Stimulated activated CD4-positive, alpha-beta T cell treated with anti-CD3 and anti-CD28 coated beads, Interleukin-15, amount 100 ng/mL, for 1 hour (primary cell): Measurements from ENCODE around the gene CDH22.
A peak's percentile ranks its signal among the peaks of the same experiment; 100 is the strongest.

Experiments used
- DNase-seq, 2 donors: peaks; one replicate each; pipeline ENCODE4 v3.0.0-alpha.2; 2020; ENCODE audit warnings: low read depth in 1 of 2, low spot score in 1 of 2

Gene CDH22

DNA sequence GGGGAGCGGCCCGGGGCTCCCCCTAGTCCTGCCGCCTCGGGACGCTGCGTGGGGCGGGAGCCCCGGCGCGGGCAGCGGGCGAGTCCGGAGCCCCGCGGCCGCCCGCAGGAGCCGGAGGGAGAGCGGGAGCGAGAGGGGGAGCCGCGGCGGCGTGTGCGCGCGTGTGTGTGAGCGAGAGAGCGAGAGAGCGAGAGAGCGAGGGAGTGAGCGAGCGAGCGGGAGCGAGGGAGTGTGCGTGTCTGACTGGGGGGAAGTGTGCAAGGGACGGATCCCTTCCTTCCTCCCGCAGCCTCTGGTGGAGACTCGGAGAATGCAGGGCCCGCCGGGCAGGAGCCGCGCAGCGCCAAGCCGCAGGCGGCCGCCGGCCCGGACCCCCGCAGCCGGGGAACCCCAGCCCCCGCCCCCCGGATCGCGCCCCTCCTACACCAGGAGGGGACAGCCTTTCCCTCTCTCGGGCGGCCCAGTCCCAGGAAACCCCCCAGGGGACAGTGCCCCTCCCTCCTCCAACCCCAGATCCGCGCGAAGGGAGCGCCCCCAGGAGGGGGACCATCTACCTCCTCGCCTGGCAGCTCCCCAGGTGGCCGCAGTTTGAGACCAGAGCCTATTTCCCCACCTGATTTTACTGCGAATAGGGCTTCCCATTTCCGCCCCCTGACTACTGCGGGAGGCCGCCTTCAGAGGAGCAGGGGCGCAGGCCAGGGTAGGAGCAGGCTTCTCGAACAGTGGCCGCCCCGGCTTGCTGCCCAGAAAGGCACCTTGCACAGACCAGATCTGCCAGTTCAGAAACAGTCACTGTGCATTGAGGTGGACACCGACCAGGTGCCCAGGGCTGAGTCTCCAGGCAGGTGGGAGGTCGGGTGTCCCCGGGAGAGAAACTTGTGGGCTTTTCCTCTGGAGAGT is at the start of gene CDH22:
CDH22 (minus strand) TSS at position 241 of the 900 bp plus-strand sequence. CDS start 57,204 bp downstream, outside the sequence.
- no peak for DNase-seq

- DNase-seq, result no peak
Observed at GRCh38 chr20:46357030-46357514, 48.8 kb upstream of the CDH22 start.

DNA sequence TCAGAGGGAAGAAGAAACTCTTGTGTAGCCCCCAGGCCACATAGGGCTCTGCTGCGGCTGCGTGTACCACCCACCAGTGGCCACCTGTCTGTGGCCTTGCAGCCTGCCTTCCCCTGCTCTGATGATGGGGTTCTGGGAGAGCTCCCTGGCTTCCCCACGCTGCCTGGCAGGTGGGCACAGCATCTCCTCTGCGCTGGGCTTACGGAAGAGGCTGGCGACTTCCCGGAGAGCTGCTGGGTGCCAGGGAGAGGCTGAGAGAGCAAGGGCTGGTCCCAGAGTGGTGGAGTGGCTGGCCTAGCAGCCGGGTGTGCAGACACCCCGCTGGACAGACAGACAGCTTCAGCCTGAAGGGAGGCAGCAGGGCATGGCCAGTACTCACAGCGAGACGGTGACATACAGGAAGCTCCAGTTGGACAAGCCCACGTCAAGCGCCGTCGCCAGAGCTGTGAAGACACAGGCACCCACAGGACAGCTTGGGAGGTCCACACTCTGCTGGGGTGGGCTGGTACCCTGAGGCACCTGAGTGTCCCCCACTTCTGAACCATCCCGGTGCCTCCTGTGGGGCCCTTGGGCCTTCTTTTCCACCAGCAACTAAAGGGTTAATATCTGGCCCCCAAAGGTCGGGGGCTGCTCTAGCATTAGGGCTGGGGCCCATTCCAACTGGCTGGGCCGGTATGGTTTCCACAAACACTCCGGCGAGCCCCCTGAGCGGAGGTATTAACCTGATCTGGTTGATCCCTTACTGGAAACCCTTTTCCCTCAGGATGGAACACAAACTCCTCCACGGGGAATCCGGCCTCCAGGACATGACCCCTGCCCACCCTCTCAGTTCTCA is 48.1 kb upstream of the CDH22 start:
- DNase-seq, result no peak

GRCh38 chr20:46355778-46356177 is 47.5 kb upstream of the CDH22 start:
- no peak for DNase-seq

DNA sequence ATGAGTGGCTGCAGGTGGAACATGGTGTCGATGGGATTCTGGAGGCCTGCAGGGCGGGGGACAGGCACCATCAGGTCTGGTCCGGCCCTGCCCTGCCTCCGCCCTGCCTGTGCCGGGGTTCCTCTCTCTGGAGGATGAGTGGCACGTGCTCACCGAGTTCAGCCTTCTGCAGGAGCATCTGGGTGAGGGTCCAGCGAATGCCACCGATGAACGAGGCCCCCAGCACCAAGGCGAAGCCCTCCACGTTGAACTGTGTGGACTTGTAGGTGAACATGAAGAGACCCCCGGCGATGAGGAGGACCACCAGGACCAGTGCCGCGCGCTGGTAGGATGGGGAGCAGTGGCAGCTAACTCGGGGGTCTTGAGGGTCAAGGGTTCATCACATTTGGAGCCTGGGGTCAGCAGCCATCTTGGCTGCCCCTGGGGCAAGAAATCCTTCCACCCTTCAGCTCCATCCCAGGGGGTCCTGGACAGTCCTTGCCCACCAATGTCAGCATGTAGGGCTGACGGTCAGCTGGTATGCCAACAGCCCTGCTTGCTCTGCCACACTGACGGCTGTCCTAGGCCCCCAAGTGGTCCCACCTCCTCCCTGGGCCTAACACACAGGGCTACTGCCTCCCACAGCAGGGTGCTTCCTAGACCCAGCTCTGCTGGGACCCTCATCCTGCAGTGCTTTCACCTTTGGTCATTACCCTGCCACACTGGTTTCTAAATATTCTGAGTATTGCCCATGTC is 46.8 kb upstream of the CDH22 start:
- DNase-seq, result no peak

DNA sequence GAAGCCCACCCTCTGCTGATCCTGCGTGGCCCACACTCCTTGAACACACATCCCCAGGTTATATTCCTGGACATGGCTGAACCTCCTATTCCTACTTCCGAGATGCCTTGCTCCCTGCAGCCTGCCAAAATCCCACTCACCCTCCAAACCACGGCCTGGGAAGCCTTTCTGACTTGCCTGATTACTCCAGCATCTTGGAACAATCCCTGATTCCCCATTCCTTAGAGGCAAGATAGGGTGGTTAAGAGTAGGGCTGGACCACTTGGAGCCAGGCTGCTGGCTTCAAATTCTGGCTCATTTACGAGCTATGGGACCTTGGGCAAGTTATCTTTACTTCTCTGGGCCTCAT is 45.9 kb upstream of the CDH22 start:
- DNase-seq, result no peak

DNA sequence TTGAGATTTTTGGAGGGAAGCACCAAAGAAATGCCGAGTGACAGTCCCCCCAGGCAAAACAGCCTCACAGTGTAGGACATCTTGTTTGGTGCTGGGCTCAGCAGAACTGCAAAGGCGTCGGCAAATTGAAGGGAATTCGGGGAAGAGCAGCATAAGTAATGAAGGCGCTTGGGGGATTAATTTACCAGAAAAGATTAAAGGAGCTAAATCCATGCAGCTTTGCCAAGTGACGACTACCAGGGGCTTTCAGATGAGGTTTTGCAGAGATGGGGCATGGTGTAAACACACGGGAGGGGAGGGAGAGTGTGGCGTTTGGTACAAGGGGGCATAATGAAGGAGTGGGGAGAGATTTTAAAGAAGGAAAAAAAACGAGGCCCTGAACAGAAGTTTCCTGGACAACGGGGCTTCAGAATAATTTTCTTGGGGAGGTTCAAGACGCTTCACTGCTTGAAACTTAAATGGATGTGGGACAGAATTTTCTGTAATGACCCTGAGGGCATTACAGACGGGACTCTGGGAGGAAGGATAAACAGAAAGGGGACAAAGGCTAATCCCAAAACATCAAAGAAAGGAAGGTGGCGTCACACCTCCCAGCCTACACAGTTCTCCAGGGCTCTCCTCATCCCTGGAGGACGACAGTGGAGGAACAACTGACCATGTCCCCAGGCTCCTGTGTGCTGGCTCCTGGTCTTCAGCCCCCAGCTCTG is 45.4 kb upstream of the CDH22 start:
- no peak for DNase-seq

DNA sequence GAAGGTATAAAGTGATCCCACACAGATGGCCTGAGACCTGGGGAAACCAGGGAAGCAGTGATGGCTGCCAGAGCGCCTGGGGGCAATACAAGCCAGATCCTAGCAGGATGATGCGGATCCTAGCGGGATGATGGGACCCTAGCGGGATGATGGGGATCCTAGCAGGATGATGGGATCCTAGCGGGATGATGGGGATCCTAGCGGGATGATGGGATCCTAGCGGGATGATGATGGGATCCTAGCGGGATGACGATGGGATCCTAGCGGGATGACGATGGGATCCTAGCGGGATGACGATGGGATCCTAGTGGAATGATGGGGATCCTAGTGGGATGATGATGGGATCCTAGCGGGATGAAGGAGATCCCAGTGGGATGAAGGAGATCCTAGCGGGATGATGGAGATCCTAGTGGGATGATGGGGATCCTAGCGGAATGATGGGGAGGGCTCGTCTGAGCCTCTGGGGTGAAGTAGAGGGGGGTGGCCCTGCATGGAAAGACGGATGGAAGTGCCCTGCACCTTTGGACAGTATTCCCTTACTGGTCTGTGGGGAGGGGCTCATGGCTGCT is 44.2 kb upstream of the CDH22 start:
- DNase-seq, result no peak

DNA sequence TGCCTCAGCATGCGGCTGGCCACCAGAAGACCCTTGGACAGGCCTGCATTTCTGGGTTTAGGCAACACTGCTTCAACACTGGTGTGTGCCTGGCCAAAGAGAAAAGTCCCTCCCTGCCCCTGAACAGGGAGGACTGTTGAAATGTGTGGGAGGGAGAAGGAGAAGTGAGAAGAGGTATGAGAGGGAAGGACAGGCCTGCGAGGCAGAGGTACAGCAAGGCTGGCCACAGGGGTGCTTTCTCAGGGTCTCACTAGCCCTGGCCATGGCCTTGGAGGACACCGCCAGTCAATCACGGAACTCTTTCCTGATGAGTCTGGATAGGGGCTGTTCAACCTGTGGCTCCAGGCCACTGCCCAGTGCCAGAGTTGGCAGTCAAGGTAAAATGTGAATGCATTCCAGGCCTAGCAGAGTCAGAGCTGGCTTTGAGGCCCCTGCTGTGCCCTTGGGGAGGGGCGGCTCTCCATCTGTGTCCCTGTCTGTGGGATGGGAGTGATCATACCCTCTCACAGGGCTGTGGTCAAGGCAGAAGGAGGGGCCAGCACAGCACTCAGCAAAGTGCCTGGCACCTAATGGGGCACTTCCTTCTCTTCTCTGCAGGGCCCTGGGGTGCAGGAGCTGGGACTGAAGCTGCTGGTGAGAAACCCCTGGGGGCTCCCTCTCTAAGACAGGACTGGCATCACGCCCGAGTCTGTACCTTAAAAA is 43.2 kb upstream of the CDH22 start:
- no peak for DNase-seq

DNA sequence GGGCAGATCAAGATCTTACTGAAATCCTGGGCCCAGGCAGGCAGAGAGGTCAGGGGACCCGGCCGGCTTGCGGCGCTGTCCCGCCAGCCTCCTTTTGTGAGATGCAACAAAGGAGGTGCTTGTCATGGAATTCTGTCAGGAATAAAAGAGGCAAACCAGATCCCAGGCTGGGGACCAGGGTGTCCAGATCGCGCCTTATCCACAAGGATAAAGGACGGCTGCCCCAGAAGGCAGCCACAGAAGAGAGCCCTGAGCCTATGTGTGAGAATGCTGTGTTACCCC is 42.6 kb upstream of the CDH22 start:
- DNase-seq, result no peak

GRCh38 chr20:46350201-46350985 is 42.1 kb upstream of the CDH22 start:
- no peak for DNase-seq

DNA sequence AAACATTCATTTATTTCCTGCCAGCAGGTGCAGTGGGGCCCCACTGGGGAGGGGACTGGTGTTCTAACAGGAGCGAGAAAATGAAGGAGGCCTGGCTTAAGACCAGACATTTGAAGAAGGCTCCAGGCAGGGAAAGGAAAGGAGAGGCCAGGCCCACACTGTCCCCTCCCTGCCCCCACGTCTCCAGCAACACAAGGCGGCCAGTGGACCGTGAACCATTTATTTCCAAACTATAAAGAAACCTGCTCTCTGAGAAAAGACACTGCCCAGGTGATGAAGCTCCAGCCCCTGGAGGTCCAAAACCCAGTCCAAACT is 41.4 kb upstream of the CDH22 start:
- DNase-seq, result no peak

DNA sequence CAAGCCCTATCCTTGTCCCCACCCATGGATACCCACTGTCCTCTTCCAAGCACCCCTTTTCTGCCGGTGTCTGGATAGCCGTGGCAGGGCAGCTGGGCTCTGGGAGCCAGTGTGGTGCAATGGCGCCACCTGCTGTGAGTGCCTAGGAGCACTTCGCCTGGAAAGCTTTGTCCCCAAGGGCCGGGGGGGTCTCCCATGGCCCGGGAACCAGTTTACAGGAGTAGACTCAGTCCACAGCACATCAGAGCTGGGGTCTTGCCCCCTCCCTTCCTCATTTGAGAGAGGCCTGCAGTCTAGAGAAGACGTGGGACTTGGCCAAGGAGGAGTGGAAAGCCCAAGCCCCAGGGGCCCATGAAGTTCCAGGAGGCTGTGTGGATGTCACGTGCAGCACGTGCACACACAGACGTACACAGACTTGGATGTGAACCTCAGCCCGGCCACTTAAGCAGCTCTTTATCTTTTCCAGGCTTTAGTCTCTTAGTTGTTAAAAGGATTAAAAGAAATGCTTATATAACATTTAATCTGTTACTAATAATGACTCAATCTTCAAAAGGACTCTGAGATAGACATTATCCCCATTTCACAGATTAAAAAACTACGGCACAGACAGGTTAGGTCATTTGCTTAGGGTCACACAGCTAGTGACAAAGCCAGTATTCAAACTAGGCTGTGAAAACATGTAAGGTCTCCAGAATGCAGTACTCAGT is 40.9 kb upstream of the CDH22 start:
- DNase-seq, result peak in 1 of 2 donors; percentile 21

GRCh38 chr20:46347841-46348803 is 39.8 kb upstream of the CDH22 start:
- DNase-seq, result no peak

DNA sequence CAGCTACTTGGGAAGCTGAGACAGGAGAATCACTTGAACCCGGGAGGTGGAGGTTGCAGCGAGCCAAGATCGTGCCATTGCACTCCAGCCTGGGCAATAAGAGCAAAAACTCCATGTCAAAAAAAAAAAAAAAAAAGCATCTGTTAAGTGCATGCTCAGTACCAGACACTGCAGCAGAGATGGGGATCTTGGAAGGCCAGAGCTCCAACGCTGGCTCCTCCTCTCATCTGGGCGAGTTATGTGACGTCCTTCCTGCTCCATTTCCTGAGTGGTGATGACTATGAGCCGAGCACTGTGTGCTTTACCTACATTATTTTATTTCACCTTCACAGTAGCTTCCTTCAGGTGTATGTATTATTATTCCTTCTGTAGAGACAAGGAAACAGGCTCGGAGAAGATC is 38.5 kb upstream of the CDH22 start:
- DNase-seq, result no peak

GRCh38 chr20:46344488-46345162 is 36.3 kb upstream of the CDH22 start:
- no peak for DNase-seq

GRCh38 chr20:46343975-46344357 is 35.7 kb upstream of the CDH22 start:
- no peak for DNase-seq
